GM18502 (cell line): ENCODE data around the gene HORMAD2.

ENCODE experiments used
- ATAC-seq: cut with Tn5 transposase; IDR thresholded peaks from one replicate; pipeline ENCODE4 v1.9.1; 2021; ENCODE audit warnings: mild to moderate bottlenecking; ENCODE audit not compliant: unreplicated experiment, poor library complexity

The HORMAD2 gene

DNA sequence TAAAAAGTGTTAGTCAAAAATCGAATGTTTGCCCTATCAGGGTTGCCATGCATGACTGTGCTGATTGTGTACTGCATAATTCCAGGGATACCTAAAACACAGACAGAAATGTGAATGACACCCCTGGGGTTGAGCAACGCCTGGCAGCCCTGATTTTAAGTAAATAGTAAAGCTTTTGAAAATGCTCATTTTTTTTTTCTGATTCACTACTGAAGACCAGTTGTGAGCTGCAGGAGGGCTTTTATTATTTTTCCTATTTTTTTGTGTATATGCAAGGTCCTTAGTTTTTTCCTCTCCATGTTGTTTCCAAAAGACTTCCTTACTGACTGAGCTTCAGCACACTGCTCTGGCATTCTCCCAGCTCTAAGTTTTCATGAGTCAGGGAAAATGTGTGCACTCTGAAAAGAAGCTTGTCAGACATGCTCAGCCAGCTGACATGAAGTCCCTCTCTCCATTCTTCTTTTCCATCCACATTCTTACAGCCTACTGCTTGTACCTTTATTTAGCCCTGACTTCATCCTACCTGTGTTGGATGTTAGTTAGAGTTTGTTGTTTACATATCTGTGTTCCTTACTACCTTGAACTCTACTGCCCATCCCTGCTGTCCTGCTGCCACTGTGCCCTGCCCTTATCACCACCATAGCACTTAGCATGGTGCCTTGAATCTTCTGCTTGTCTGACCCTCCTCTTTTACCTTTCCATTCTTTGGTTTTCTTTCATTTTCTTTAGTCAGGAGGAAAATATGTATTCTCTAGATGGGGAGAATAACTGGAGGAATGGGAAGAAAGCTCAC, 79.5 kb downstream of the HORMAD2 start:
- ATAC-seq, result no peak

DNA sequence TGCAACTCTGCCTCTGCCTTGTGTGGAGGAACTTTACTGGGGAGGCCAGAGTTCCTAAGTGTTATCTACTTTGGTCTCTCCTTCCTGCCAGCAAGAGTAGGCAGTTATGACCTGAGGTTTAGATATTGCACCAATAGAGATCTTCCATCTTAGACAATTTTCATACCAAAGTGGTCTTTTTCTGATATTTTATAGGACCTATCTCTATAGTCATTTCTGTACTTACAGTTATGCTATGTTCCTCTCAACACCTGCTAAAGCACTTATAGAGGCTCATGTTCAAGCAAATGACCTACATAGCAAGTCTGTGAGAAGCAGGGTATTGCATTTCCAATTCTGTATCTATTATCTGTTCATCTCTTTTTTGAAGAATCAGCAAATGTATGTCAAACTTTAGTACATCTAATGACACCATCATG, 80.8 kb downstream of the HORMAD2 start:
- no peak for ATAC-seq

GRCh38 chr22:30167296-30167695, 87.0 kb downstream of the HORMAD2 start:
- ATAC-seq, result no peak

DNA sequence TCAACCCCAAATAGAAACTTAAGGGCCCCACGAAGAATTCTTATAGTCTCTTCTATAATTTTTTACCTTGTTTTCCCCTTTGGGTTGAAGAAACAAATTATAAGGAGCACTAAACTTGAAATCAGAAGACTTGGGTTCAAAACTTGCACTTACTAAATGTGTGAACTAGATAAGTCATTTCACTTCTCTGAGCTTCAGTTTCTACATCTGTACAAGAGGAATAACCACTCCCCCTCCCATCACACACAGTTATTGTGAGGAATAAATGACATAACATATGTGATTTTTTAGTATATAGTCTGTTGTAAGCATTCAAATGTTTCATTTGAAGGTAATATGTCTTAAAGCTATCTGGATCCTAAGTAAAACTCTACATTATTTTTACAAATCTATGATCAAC, 87.5 kb downstream of the HORMAD2 start:
- ATAC-seq, result no peak

DNA sequence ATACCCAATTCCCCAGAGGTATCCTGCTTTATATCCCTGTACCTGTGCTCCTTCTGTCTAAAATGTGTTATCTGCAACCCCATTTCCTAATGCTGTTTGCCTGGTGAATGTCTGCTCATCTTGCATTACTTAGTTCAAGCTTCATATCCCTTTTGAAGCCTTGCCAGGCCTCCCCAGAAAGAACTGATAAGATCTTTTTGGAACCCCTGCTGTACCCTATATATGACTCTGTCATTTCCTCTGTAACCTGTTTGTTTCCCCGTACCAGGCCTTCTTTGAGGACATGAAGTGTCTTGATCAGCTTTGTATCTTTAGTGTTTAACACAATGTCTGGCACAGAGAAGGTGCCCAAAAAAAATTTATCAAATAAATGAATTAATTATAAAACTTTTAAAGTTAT, 88.7 kb downstream of the HORMAD2 start:
- no peak for ATAC-seq

DNA sequence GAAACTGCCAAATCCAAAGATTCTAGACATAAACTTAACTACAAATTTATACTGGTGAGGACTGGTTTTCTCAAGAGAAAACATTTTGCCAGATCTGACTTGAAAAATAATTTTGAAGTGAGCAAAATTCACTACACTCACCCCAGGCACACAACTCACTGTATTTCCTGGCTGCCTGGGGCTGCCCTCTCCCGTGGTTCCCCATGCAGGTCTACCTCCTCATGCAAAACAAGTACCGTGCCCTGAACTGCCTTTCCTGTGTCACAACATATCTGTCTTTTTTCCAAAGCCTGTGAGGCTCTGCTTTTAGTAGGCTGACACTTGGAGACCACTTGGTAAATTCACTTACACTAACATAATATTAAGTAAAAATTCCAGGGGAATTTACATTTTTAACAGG, 89.9 kb downstream of the HORMAD2 start:
- no peak for ATAC-seq

GRCh38 chr22:30171008-30171407, 90.7 kb downstream of the HORMAD2 start:
- ATAC-seq, result no peak

GRCh38 chr22:30175690-30176288, 95.5 kb downstream of the HORMAD2 start:
- ATAC-seq, result no peak

GRCh38 chr22:30176431-30176830, 96.2 kb downstream of the HORMAD2 start:
- ATAC-seq, result no peak

- ATAC-seq, result no peak
Measured at GRCh38 chr22:30178181-30179126, 98.2 kb downstream of the HORMAD2 start.

DNA sequence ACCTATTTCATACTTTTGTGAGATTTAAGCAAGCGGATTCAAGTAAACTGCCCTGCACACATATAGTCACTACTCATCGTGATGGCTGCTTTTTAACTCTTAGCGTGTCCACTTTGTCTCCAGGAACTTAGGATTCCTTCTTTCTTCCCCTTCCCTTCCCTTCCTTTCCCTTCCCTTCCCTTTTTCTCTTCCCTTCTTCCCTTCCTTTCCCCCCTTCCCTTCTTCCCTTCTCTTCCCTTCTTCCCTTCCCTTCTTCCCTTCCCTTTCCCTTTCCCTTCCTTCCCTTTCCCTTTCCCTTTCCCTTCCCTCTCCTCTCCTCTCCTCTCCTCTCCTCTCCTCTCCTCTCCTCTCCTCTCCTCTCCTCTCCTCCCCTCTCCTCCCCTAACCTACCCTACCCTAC, 100.4 kb downstream of the HORMAD2 start:
- ATAC-seq, result no peak

- ATAC-seq, result no peak
Measured at GRCh38 chr22:30181459-30182349, 101.4 kb downstream of the HORMAD2 start.

GRCh38 chr22:30182350-30182745, 102.1 kb downstream of the HORMAD2 start:
- no peak for ATAC-seq

- ATAC-seq, result no peak
Measured at GRCh38 chr22:30182815-30183214, 102.6 kb downstream of the HORMAD2 start.

GRCh38 chr22:30183271-30183670, 103.0 kb downstream of the HORMAD2 start:
- ATAC-seq, result no peak

DNA sequence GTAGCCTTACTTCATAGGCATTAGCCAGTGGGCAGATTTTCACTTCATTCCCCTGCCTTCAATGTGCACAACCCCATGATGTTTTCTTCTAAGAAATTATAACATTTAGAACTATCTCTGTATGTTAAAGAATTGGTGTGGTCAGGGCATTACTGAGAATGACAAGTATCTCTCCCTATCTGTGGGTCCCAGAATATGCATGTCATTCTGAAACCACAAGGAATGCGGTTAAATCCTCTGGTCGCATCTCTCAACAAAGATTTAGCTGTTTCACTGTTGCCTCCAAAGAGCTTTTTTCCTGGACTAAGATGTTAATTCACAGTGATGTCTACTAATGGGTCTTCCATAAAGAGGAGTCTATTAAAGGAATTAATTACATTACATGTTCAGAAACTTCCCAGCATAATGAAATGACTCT, 103.6 kb downstream of the HORMAD2 start:
- ATAC-seq, result no peak

DNA sequence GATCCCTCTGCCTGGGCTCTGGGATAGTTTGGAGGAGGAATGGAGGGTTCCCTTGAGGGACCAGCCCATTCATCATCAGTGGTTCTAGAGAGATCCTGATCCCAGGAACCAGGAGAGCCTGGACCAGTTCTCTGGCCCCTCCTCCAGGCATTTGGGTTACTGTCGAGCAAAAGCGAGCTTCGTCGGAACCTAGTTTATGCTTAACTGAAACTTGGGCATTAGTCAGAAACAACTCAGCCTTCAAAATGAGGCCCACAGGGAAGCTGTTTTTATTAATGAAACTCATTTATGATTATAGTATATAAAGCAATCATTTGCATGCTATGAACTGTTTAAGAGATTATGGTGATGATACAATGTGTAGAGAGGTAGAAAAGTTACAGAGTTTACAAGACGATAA, 104.9 kb downstream of the HORMAD2 start:
- no peak for ATAC-seq

DNA sequence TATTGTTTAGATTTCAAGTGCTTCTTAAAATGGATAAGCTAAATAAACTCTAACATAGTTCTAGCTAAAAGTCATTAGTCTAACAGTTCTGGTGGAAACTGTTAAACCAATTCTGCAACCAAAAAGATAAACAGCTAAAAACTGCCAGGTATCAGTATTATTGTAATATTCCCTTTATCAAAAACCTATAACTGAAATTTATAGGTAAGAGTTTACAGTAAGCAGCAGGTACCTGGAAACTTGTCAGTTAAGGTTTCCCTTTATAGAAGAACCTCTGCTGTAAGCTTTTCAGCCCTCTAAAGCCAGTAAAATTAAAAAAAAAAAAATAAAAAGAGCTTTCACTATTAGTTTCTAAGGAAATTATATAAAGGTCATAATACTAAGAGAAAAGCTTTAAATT, 105.3 kb downstream of the HORMAD2 start:
- ATAC-seq, result no peak

DNA sequence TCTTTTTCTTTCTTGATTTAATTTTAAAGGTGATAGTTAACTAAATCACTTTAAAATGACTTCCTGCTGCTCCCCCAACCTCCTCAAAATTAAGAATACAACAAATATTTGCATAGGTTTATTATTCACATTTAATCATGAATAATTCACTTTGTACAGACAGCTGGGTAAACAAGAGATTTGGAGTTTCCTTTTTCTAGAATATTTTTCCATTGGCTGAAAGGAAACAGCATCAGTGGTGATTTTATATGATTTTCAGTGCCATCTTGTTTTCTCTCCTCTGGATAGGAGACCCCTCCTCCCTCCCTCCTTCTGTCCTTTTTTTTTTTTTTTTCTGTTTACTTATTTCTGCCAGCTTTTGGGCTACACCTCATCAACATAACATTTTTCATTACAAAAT, 105.8 kb downstream of the HORMAD2 start:
- ATAC-seq, result no peak

DNA sequence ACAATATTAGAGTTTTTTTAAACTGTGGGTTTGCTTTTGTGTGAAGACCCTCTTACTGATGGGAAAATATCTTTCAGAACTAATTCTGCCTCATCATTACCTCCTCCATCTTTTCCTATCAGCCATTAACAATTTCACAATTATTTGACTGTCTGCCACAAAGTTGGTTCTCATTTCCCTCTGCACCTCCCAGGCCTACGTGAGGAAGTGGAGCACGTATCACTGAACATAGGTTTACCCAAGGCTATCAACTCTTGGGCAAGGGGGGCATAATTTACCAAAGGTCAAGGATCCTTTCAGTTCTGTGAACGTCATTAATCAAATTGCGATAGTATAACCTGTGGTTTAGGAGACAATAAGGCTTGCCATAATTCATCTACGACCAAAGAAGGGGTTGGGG, 106.2 kb downstream of the HORMAD2 start:
- ATAC-seq, result no peak
